ENCODE measurements around the gene SRSF7.
A peak's percentile ranks its signal among the peaks of the same experiment; 100 is the strongest.
"Not testable (repeated sequence)": the region's sequence is repeated elsewhere in the genome, so short reads cannot be mapped to it uniquely, and the experiment has no call there.

Gene SRSF7

DNA sequence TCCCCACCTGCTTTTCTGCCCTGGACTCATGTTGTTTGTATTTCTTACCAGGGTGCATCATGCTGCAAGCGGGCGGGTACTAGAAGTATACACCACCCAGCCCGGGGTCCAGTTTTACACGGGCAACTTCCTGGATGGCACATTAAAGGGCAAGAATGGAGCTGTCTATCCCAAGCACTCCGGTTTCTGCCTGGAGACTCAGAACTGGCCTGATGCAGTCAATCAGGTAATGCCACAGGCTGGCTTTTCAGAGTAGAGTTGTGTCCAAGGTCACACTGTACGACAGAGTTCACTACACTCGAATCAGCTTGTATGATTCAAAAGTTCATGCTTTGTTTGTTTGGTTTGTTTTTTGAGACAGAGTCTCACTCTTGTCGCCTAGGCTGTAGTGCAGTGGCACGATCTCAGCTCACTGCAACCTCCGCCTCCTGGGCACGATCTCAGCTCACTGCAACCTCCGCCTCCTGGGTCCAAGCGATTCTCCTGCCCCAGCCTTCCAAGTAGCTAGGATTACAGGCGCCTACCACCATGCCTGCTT, 19.4 kb downstream of the SRSF7 start:
- DNase-seq (ENCODE audit: low spot score): no peak

DNA sequence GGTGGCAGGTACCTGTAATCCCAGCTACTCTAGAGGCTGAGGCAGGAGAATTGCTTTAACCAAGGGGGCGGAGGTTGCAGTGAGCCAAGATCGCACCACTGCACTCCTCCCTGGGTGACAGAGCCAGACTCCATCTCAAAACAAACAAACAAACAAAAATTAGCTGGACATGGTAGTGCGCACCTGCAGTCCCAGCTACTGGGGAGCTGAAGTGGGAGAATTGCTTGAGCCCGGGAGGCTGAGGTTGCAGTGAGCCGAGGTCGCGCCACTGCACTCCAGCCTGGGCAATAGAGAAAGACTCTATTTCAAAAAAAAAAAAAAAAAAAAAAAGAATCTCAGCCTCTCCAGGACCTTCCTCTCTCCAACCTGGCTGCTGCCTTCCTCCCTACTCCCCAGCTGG, 20.1 kb downstream of the SRSF7 start:
- no peak for DNase-seq (ENCODE audit: low spot score)

DNA sequence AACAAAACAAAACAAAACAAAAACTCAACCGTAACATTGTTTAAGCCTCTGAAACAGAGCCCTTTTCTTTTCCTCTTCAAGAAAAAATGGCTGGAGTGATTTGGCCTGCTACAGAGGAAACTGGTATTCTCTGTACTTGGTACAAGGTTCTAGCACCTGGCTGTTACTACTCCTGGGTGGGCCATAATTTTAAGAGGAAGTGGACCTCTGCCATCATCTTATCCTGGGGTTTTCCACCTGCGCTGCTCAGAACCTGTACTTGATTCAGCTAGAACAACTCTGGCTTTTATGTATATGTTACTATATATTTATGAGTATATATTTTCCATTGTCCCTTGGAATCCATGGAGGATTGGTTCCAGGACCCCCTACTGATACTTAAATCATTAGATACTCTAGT, 22.5 kb downstream of the SRSF7 start:
- no peak for DNase-seq (ENCODE audit: low spot score)

DNA sequence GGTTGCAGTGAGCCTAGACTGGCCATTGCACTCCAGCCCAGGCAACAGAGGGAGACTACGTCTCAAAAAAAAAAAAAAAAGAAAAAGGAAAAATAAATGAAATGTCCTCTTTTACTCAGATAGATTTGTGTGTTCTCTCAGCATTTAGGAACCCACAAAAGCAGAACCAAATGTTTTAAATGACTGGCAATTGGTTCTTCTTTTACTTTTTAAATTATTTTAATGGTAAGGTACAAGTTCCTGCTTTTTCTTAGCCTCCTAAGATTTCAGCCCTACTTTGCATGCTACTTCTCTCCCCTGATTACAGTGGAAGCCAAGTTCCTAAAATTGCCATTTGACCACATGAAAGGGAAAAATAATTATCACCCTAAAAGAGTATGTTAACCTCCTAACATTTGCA, 23.5 kb downstream of the SRSF7 start:
- DNase-seq (ENCODE audit: low spot score): no peak

DNA sequence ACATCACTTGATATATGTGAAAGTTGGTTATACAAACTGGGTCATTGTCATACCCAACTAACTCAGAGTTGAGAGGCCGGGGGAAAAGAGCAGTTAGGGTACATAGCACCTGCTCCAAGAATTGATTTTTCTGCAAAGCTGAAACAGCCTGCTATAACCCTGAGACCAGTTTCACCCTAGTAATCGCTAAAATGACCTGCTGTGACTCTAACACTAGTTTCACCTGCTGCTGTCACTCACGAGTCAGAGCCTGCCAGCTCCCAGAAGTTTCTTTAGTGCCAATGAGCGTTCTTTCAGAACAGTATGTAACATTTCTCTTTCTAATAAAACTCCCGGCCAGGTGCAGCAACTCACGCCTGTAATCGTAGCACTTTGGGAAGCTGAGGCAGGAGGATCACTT, 28.0 kb downstream of the SRSF7 start:
- no peak for DNase-seq (ENCODE audit: low spot score)

DNA sequence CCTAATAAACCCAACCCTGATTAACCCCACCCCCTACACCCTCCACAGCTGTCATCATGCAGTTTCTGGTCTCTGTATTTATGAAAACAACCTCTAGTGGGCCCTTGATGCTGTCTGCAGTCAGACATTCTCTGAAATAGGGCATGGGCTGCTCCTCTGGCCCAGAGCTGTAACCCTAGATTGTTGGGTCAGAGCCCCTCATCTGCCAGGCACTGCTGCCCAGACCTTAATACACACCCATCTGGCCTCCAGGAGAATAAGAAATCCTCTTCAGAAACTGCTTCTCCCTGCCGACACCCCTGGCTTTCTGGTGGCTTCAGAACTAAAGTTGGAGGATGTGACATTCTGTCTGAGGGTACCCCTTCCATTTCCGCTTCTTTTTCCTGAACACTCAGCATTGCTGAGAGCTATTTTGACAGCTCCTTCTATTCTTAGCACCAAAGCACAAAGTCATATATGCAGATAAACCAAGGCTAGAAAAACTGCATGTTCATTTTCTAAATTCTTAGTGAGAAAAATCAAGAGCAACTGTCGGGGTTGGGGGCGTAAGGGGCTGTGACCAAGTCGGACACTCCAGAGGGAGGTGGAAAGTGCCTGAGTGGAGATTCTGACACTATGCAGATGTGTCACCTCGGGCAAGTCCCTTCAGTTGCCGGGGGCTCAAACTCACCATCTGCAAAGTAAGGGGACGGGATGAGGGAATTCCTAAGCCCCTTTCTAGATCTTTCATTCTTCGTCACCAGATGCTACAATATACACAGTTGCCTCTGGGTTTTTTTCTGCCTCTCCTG, 28.7 kb downstream of the SRSF7 start:
- DNase-seq (ENCODE audit: low spot score): no peak

DNA sequence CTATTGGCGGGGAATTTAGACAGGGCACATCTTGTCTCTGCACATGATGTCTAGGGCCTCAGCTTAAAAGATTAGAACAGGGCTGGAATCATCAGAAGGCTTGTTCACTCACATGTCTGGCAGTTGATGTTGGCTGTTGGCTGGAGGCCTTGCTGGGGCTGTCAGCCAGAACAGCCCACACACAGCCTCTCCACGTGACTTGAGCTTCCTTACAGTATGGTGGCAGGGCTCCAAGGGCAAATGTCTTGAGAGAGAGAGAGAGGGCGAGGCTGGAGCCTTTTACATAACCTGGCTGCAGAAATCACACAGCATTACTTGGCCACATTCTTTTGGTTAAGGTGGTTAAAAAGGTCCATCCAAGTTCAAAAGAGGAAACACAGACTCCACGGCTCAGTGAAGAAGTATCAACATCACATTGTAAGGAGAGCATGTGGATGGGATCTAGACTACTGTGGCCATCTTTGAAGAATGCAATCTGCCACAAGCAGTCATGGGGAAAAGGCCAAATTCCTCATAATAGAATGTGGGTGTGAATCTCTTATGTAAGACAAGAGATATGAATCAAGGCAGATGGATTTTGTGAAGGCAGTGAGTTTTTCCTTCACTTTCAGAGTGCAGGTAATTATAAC, 30.4 kb downstream of the SRSF7 start:
- DNase-seq (ENCODE audit: low spot score): peak; percentile 34

DNA sequence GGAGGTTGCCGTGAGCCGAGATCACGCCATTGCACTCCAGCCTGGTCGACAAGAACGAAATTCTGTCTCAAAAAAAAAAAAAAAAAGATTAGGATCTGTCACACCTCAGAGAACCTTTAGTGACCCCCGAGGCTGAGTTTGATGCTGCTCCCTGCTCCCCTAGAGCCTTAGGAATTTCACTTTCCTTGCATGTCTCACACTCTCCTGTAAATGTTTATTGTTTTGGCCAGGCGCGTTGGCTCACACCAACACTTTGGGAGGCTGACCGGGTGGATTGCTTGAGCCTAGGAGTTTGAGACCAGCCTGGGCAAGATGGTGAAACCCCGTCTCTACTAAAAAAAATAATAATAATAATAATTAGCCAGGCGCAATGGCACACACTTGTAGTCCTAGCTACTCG, 31.5 kb downstream of the SRSF7 start:
- no peak for DNase-seq (ENCODE audit: low spot score)

DNA sequence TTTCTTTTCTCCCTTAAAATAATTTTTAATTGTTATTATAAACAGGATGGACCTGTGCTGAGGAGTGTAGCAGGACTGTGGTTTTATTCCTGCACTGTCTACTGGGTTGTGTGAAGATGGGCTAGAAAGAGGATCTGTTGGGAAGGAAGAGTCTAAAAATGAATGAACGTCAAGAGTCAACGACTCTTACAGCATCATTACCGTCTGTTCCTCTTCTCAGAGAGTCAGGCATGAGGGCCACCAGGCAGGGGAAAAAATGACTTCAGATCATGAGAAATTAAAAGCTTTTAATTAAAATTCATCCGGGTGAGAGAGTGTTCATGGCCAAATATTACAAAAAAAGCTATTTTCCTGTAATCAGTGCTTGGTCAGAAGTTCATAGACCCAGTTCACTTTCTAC, 32.6 kb downstream of the SRSF7 start:
- DNase-seq (ENCODE audit: low spot score): no peak

DNA sequence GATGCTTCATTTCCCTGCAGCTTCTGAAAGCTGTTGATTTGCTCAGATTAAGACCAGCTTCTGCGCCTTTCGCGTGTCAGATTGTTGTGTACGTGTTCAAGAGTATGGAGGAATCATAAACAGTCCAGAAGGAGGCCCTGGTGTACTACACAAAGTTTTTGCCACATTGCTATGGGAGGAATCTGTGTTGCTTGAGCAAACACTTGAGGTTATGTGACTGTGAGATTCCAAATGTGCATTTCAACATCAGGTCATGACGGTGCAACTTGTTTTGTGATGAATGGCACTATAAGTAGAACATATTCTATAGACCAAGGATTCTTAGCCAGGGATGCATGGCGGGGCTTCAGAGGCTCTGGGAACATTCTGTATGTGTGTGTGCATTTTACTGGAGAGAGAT, 35.0 kb downstream of the SRSF7 start:
- no peak for DNase-seq (ENCODE audit: low spot score)

DNA sequence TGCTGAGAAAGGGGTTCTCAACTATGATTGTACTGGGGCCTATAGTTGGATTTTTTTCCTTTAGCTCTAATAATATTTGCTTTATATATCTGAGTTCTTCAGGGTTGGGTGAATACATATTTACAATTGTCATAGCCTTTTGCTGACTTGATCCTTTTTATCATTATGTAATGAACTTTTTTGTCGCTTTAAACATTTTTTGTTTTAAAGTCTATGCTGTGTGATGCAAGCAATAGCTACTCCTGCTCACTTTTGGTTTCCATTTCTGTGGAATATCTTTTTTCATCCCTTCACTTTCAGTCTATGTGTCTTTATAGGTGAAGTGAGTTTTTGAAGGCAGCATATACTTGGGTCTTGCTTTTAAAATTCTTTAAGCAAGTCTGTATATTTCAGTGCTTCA, 36.2 kb downstream of the SRSF7 start:
- DNase-seq (ENCODE audit: low spot score): not testable (repeated sequence)

DNA sequence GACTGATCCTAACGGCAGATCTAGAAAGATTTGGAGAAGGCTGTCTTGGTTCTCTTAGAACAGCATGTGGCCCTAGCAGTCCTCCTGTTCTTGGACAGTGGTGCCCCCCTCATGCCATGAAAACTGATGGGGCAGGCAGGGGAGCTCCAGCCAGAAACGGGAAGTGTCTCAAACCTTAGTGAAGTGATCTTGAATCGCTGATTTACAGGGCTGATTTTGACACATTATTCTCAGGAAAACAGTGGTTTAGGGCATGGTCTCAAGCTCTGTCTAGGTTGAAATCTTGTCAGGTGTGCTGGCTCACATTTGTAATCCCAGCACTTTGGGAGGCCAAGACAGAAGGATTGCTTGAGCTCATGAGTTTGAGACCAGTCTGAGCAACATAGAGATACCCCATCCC, 37.8 kb downstream of the SRSF7 start:
- DNase-seq (ENCODE audit: low spot score): no peak

DNA sequence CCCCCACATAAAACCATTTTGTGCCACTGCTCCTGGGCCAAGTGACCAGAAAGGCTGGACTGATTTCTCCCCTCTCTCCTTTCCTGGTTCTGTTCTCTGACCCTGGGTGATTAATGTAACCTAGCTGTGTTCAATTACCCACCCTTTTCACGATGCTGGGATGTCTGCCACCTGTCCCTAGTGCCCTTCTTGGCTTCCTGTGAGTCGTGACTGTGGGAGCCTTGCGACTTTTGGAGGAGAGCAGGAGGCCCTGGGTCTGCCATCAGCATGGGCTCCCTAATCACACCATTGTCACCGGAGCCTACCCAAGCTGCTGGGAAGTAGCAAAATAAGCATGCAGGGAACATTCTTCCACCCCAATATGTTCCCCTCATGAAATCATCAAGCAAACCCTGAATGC, 38.3 kb downstream of the SRSF7 start:
- no peak for DNase-seq (ENCODE audit: low spot score)

DNA sequence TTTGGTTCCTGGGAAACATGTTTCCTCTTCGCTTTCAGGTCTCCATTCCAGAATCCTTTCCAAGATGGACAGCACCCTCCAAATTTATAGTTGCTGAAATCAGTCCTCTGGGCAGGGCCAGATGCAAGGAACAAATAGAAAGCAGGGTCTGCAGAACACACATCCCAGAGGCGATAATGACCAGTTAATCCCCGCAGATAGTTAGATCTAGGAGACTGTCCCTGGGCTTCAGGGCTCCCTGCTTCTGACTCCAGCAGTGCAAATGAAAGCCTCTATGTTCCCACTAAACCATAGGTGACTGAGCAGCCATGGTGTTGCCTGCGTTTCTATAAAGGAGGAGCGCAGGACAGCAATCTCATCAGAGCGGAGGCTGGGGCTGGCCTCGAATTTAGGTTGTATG, 38.7 kb downstream of the SRSF7 start:
- DNase-seq (ENCODE audit: low spot score): no peak

DNA sequence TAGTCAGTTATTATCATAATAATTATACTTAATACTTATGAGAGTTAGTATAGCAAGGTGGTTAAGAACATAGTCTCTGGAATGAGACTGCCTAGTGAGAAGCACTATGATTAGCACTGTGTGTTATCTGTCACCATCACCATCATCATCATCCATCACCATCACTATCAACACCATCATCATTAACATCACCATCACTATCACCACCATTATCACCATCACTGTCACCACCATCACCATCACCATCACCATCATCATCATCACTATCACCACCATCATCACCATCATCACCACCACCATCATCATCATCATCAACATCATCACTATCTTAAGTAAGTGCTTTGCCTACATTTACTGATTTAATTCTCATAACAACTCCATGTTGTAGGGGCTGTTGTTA, 39.6 kb downstream of the SRSF7 start:
- DNase-seq (ENCODE audit: low spot score): no peak

DNA sequence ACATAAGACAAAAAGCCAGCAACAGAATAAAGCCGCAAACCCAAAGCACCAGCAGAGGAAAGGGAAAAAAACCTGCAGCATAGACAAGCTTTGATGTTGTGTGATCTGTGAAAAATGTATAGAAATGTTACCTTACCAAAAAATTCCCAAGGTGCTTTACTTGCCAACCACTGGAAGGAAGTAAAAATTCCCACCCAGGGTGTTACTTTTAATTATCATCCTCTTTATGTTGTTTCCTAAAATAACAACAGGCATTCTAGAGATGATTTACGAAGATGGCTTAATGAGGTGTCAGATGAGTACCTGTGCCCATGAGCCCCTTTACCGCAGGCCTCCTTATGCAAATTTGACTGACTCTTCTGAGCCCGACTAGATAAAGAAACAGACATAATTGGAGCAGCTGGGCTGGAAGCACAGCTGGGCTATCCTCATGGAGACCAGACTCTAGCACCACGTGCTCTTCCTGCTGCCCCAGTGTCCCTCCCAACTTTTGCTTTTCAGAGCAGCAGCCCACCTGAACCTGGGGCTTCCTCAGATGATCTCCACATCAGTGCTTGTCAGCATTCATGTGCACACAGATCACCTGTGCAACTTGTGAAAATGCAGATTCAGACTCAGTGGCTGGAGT, 41.5 kb downstream of the SRSF7 start:
- DNase-seq (ENCODE audit: low spot score): no peak

DNA sequence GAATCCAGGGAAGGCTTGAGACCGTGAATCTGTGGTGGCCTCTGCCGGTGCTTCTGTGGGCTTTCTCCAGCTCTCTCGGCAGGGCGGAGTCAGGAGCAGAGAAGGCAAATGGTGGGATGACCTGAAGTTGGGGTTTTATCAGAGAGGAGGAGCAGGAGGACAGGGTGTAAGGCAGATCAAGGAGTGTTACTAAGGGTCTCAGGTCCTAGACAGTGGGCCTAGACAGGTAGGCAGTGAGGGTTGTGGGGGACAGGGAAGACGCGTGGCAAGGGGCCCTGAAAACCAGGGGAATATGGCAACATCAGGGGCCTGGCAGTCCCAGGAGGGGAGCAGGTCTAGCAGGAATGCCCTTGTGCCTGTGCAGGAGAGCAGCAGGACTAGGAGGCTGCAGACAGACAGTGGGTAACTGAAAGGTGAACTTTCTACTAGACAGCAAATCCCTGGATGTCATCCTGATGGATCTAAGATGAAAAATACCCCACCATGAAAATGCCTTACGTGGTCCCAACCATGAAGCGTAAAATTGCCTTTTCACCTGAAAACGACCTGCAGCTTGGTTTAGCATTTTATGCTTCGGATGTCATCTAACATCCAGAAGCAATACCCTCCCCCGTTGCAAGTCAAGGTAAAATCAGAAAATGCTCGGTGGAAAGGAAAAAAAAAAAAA, 42.1 kb downstream of the SRSF7 start:
- DNase-seq (ENCODE audit: low spot score): no peak

DNA sequence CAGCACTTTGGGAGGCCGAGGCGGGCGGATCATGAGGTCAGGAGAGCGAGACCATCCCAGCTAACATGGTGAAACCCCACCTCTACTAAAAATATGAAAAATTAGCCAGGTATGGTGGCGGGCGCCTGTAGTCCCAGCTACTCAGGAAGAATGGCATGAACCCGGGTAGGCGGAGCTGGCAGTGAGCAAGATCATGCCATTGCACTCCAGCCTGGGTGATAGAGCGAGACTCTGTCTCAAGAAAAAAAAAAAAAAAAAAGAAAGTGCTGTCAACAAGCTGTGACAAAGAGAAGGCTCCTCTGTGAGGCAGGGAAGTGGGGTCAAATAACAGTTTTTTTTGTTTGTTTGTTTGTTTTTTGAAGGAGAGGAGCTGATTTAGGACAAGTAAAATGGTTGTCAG, 42.7 kb downstream of the SRSF7 start:
- not testable (repeated sequence) for DNase-seq (ENCODE audit: low spot score)

DNA sequence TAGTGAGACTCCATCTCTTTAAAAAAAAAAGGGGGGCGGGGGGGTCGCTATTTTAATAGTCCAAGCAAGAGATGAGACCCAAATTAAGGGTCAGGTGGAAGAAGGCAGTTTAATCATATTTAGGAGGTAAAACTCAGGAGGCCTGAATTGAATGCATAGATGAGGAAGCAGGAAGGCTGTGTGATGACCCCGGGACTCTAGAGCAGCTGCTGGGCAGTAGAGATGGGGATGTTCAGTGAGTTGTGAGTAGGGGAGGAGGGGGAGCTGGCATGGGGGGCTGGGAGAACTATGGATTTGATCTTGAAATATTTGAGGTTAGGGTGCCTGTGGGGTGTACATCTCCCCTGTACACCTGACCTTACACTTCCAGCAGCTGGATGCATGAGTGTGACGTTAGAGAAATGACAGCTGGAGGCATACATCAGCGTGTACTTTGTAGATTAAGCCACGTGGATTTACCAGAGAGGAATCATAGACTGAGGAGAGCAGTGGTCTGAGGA, 44.3 kb downstream of the SRSF7 start:
- DNase-seq (ENCODE audit: low spot score): no peak

DNA sequence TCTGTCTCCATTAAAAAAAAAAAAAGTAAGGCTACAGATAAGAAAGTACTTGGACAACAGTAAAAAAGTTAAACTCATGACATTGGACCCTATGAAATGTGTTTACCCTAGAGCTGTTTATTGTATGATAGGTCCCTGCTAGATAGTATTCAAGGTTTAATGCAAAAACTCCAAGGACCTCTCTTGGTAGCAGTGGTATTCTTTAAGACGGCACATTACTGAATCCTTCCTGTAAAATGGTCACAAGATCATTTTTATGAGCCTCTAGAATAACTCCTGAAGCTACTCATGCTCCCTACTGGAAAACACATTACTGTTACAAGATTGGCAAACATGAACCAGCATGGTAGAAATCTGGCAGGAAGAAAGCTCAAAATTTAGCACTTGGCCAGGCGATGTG, 46.5 kb downstream of the SRSF7 start:
- no peak for DNase-seq (ENCODE audit: low spot score)

DNA sequence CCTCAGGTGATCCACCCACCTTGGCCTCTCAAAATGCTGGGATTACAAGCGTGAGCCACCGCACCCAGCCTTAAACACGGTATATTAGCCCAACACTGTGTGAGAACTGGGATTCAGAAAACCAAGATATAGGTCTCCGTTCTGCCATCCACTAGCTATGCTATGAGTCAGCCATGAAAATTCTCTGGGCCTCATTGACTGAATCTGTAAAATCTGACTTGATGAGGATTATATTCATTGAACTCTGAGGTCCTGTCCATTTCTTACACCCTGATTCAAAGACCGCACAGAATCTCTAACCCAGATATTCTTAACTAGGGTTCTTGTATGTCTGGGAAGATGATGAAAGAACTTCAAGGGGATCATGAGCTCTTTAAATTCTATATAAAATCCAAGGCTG, 47.8 kb downstream of the SRSF7 start:
- DNase-seq (ENCODE audit: low spot score): not testable (repeated sequence)

DNA sequence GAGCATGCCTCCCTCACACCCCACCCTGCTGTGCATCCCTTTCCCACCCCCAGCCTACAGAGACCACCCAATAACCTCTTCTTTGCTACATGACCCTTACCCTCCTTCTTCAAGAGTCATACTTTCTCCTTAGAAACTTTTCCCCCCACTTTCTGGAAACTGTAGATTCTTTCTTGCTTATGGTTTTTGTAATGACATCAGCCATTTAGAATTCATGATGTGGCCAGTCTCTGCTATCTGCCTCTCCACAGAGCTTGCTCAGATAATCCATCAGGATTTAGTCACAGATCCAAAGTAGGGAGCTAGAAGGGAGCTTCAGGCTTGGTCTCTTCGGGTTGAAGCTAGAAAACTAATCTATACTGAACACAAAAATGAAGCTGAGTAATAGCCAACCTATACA, 48.7 kb downstream of the SRSF7 start:
- DNase-seq (ENCODE audit: low spot score): no peak

DNA sequence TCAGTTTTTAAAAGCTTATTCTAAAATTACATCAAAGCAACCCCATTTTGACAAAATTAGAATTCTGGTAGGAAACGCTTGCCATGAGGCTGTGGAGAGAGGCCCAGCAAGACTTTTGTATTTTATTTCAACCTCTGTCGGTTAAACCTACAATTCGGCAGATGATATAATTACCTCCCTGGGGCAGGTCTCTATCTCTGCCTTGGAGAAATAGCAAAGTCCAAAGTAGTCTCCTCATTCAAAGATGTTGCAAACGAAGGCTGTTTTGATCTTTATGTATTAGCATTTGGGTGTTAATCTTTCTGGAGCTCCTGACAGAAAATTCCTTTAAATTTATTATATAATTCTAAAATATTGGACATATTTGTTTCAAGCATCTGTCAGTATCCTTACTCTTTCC, 49.6 kb downstream of the SRSF7 start:
- DNase-seq (ENCODE audit: low spot score): no peak

All from Ammon's horn (tissue), 1 donor.